GM12874 (cell line): ENCODE measurements around the gene PITX3.

Experiments used
- CTCF ChIP-seq: IDR thresholded peaks from 2 replicates; pipeline ENCODE4 v1.5.1; 2011; ENCODE audit warnings: low read depth, mild to moderate bottlenecking, control low read depth, low read length, moderate library complexity; ENCODE audit not compliant: insufficient read depth

PITX3 gene

GRCh38 chr10:102226542-102226870 lies 14.8 kb downstream of the PITX3 start:
- TF ChIP-seq CTCF: no peak

GRCh38 chr10:102225646-102226541 lies 15.4 kb downstream of the PITX3 start, which contains the start of gene ELOVL3:
Gene ELOVL3, plus strand, starts transcription at chr10:102226299. Its CDS starts 250 bp downstream, at chr10:102226549.
- TF ChIP-seq CTCF: no peak

- no peak for TF ChIP-seq CTCF
Observed at GRCh38 chr10:102222797-102223196, 18.5 kb downstream of the PITX3 start.

GRCh38 chr10:102220612-102221011 lies 20.7 kb downstream of the PITX3 start:
- no peak for TF ChIP-seq CTCF

GRCh38 chr10:102219370-102219769 lies 21.9 kb downstream of the PITX3 start:
- TF ChIP-seq CTCF: no peak

- TF ChIP-seq CTCF: no peak
Observed at GRCh38 chr10:102211615-102212299, 29.6 kb downstream of the PITX3 start.

- no peak for TF ChIP-seq CTCF
Observed at GRCh38 chr10:102208311-102209035, 32.8 kb downstream of the PITX3 start.
